EL (cell line): ENCODE measurements around the gene TMED6.
A peak's percentile ranks its signal among the peaks of the same experiment; 100 is the strongest.
"Not testable (repeated sequence)": the region's sequence is repeated elsewhere in the genome, so short reads cannot be mapped to it uniquely, and the experiment has no call there.

Source experiments
- DNase-seq: peaks from one replicate; pipeline ENCODE4 v3.0.0-alpha.2; 2016

TMED6 gene

DNA sequence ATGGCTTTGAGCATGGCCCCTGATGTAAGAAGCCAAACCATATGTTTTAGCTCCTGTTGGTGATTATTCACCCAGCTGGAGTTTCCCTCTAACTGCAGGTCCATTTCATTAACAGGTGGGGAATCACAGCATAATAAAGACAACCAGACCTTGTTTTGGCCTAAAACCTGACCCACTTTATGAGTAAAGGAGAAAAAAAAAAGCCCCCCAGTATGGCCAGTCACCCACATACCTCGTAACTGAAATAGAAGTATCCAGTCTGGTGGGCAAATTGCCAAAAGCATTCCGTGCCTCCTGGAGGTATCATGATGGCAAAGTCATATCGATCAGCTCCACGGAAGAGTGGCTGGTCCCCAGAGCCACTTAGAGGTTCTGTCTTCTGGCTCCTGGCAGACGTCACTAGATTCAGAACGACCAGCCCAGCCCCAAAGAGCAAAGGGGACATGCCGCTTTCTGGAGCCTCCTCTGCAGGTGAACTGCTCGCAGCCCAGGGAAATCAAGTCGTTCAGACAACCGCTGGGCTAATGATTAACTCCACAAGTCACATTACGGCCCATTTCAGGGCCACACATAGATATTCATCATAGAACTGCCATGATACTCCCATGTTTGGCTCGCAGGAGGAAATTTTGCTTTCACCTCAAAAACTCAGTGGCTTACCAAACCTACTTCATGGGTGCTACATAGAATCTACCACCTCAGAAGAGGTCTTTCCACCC lies at the start of gene TMED6:
Gene TMED6 (minus strand): TSS at position 478 of the 719 bp plus-strand sequence. CDS start 33 bp downstream, at position 445.
- DNase-seq, result no peak

DNA sequence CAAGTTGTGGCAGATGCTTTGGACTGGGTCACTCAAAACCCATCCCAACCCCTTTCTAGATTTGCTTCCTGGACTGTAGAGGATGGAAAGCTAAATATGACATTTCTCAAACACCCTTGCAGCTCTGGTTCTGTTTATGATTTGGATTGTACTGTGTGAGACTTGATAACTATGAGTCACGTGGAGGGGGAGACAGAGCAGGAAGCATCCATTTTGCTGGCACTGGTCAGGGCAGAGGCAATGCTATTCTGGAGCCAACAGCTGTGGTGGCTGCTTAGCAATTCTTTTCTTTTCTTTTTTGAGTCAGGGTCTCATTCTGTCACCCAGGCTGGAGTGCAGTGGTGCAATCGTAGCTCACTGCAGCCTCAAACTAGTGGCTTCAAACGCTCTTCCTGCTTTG lies 47.8 kb upstream of the TMED6 start:
- DNase-seq, result peak; percentile 46

DNA sequence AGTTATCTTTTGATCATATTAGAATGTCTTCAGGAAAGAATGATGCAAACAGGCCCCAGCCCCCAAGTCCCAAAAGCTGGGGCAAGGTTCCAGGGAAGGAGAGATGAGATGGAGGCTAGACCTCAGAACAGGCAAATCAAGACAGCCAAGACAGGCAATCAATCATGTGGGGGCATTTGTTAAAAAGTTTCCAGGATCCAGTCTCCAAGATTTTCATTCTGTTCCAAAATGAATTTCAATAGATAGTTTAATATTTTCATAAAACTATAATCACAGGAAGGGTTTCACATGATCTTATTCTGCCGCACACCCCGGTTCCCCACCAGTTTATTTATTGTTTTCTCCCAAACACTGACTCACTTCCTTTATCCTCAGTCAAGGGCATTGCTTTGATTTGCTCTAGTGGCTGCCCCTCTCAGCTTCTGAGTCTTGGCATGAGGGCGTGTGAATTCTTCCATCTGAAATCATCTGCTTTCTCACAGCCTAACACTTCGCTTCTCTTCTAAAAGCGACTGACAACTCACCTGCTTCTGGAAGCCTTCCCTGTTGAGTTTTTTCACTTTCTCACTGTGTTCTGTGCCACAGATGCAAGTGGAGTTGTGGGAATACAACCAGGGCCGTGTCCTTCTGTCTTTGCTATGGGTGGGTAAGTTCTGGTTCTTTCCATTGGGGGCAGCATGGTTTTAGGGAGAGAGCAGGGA lies 46.4 kb upstream of the TMED6 start:
- peak; percentile 86 for DNase-seq

DNA sequence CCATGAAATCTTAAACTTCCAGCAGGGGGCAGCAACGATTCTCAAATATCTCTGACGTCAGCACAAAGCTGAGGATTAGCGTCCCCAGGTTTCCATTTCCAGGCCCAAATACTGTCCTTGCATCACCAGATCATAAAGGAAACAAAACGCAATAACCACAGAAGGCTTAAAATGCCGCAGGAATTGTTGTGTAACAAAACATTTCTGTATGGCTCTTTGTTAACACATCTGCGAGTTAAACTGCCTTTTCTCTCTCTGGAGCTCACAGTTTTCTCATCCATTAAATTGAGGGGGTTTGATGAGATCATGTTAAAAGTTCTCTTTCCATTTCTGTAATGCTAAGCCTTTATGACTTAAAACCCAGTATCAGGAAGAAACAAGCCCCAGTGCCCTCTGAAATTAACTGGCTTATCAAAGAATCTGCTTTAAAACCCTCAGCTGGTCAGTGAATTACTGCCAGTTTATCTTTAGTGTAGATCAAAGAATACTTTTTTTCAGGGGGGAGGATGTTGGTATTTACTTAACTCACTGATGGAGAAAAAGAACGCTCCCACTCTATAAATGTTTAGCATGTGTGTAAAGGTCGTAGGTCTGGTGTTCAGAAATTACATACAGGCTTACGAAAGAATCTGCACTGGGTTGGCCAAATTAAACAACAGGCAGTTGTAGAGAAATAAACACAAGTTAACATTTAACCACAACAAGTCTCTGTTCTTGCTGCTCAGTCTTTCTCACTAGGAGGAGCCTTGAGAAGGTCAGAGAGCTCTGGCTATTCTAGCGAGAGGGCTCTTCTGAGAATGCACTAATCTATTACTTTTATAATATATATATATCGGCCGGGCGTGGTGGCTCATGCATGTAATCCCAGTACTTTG lies 44.8 kb upstream of the TMED6 start:
- peak; percentile 90 for DNase-seq

DNA sequence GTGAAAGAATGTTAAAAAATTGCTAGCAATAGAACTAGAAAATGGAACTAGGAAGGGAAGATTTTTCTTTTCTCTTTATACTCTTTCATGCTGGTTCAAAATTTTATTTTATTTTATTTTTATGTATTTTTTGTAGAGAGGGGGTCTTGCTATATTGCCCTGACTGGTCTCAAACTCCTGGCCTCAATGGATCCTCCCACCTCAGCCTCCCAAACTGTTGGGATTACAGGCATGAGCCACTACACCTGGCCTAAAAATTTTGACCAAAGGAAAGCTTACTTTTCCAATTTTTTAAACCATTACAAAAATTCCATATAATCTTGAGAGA lies 44.2 kb upstream of the TMED6 start:
- no peak for DNase-seq

DNA sequence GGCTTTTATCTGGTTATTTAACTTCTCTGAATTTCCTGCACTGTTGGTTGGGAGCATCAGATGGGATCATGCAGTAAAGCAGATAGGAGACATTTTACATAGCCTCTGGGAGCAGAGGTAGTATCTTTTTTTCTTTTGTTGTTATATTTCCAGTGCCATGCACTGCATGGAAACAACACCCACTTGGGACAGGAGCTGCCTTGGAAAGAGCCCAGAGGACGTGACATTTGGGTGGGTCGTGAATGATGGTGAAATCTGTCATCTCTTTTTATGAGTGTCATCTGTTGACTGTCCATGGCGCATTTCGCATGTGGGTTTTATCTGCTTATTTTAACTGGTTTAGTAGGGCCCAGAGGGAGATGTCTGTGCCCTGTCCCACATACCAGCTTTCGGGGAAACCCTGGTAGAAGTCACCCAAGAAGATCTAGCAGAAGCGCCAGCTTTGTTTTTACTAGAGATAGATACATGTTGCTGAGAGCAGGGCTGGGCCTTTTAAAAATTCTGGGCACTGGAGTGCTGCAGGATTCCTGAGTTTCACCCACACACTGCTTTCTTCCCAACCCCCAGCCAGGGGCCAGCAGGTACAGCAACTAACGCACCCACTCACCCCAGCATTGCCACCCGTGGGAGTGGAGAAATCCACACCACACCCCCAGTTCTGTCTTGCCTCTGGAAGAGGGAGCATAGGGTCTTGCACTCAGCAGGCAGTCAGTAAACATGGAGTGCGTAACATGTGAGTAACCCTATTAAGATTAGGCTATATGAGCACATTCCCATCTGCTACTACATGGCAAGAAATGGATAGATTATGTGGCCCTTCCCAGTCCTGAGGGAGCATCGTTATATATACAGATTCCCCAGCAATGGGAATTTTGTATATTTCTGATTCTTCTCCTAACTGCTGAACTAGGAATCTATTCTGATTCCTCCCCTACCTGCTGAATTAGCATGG lies 42.6 kb upstream of the TMED6 start:
- DNase-seq, result no peak

DNA sequence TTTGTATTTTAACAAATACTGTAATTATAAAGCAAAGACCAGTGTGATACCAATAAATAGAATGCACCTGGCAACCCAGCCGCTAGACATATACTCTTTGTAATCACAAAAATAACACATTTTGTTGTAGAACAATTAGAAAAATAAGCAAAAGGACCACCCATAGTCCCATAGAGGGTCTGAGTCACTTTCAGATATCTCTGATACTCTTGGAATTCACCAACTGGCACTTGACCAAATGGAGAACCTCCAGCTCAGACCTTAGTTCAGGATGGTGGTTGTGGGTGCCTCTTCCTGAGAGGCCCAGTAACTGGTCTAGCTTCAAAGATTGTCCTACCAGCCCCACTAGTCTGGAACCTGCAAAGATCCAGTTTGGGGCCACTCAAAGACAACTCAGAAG lies 35.0 kb upstream of the TMED6 start:
- DNase-seq, result peak; percentile 71

DNA sequence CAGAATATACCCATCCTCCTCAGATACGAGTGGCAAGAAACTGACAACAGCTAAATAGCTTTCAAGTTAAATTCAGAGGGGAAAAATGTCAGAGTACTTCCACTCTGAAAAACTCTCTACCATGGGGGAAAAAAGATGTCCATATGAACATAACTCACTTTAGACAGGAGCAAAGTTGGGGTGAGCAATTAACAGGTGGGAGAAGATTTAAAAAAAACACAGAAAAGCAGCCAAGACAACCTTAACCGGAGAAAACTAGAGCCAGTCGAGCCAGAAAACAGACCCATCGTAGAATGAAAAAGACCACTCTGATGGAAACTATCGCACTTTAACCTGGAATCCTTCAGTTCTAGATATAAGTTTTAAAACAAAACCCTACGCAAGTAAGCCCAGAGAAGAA lies 33.4 kb upstream of the TMED6 start:
- DNase-seq, result no peak

DNA sequence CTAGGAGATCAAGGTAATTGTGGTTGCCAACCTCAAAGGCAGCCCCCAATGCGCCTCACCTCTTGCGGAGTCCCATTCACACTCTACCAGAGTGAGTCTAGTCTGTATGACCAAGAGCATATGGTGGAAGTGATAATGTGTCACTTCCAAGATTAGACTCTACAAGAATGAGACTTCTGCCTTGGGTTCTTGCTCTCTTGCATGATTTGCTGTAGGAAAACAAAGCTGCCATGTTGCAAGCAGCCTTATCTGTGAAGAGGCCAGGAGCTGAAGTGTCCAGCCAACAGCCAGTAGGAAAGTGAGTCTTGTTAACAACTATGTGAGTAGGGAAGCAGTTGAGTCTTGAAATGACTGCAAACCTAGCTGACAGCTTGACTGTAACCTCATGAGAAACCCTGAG lies 30.8 kb upstream of the TMED6 start:
- no peak for DNase-seq

DNA sequence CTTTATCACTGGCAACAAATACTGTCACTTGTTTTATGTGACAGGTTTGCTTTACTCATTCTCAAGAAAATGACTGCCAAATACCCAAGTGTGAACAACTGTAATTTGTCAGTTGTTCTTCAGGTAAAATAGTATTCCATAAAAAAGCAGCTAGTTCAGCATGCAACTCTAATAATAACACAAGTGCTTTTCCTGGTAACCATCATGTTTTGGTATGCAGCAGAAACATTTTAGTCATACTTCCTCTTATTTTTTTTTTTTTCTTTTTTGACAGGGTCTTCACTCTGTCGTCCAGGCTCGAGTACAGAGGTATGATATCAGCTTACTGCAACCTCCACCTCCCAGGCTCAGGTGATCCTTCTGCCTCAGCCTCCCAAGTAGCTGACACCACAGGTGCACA lies 29.6 kb upstream of the TMED6 start:
- no peak for DNase-seq

DNA sequence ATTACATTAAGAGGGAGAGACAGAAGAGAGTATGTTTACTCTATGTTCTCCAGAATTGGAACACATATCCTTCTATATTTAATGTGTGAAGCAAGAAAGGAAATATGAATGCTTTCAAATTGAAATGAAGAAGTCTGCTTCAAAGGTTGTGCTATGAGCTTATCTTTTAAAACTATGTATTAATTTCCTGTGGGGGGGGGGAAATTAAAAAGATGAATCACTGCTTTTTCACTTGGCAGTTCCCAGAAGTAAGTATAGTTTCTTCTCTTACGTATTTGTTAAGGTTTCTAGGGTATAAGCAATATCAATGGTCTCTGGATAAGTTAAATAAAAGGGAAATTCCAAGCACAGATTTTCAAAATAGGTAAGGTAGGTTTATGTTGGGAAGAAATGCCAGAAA lies 27.2 kb upstream of the TMED6 start:
- no peak for DNase-seq

DNA sequence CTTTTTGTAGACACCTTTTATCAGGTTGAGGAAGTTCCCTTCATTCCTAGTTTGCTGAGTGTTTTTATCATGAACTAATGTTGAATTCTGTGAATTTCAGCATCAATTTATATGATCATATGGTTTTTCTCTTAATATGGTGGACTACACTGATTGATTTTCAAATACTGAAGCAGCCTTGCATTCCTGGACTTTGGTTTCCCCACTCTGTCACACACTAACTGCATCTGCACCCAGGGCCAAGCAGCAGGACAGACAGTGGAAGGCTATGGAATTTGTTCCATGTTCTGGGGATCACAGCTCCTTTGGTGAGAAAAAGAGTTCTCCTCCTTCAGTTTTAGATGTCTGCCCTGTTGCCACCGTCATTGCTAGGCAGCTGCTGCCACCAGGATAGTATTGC lies 26.4 kb upstream of the TMED6 start:
- DNase-seq, result no peak

DNA sequence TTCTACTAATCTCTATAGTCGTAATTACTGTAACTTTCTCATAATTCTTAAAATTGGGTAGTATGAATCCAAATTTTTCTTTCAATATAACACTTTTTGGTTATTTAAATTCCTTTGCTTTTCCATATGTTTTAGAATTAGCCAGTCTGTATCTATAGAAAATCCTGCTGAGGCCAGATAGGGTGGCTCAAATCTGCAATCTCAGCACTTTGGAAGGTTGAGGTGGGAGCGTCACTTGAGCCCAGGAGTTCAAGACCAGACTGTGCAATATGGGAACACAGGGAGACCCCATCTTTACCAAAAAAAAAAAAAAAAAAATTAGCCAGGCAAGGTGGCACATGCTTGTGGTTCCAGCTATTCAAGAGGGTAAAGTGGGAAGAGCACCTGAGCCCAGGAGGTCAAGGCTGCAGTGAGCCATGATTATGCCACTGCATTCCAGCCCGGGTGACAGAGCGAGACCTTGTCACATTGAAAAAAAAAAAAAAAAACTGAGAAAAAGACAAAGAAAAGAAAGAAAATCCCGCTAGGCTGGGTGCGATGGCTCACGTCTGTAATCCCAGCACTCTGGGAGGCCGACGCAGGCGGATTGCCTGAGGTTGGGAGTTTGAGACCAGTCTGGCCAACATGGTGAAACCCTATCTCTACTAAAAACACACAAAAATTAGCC lies 24.9 kb upstream of the TMED6 start:
- no peak for DNase-seq

DNA sequence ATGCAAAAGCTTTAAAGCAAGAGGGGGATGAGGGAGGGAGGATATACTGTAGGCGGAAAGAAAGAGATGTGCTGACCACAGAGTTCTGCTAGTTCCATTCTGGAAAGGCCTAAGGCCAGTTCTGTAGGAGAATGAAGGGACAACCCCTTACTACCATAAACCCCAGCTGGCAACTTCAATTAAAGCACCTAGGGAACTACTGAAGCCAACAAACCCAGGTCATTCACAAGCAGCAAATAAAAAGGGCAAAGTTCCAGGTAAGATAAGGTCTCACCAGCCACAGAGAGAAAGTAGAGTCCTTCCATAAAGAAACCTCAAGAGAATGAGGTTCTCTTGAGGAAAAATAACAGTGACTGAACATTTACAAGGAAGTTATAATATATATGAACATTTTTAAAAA lies 21.4 kb upstream of the TMED6 start:
- no peak for DNase-seq

DNA sequence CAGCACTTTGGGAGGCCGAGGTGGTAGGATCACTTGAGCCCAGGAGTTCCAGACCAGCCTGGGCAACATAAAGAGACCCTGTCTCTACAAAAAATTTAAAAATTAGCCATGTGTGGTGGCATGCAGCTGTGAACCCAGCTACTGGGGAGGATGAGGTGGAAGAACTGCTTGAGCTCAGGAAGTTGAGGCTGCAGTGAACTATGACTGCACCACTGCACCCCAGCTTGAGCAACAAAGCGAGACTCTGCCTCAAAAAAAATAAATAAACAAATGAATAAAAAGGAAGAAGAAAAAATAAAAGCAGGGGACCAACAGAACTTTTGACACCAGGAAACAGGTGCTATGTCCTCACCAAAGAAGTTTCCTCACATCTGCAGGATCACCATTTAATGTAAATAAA lies 20.0 kb upstream of the TMED6 start:
- no peak for DNase-seq

DNA sequence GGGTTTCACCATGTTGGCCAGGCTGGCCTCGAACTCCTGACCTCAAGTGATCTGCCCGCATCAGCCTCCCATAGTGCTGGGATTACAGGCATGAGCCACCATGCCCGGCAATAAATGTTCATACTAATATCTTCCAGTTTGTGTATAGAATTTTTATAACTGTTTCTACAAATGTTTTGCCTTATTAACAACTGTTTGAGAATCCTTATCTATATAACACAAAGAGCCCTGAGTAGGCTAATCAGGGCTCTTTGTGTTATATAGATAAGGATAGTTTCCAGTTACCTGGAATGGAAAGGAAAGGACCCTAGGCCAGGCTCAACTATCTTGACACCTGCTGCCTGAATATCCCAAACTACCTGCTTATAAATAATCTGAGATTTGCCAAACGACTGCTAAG lies 17.3 kb upstream of the TMED6 start:
- no peak for DNase-seq

DNA sequence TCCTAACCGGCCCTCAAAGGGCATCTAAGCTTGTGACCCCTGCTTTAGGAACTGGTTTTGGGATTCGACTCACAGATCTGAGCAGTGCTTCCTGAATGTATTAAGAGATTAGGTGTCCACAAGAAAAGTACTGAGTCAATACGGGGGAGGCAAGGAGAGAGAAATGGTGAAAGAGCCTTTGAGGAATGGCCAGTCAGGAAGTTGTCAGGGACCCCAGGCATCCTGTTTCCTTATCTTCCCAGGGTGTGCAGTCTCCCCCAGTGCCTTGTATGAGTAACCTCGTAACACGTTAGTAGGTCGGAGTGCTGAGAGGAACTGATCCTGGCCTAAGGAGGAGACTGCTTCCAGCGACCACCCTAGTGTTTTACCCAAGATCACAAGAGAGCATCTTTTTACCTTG lies 16.4 kb upstream of the TMED6 start:
- DNase-seq, result no peak

DNA sequence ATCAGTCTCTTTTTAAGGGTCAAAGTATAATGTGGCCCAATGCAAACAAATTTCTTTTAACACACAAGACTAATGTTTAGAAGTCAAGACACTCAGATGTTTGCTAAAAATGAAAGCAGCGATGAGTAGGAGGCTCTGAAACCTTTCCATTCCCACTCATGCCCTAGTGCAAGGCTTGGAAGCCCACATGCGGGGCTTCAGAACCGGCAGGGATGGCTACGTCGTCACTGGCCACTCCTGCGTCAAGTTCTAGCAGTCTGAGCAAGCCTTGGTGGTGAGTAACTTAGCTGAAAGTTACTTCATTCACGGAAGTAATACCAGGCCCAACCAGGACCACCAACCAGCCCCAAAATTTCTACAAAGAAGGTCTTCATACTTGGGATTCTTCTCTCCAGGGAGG lies 14.8 kb upstream of the TMED6 start:
- DNase-seq, result no peak

DNA sequence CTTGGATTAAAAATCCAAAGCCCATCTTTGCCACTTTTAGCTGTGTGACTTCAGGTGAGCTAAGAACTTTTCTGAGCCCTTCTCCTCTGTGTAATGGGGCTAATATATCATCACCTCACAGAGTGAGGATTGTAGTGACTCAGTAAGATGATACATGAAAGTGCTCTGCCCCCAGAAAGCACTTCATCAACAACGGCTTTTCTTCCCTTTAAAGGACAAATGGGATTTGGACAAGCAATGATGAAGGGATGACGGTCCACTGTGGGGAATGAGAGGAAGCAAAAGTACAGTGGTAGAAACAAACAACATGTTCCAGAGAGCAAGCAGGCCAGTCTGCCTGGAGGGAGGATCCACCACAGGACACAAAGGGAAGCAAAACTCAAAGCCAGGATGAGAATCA lies 14.3 kb upstream of the TMED6 start:
- DNase-seq, result no peak

DNA sequence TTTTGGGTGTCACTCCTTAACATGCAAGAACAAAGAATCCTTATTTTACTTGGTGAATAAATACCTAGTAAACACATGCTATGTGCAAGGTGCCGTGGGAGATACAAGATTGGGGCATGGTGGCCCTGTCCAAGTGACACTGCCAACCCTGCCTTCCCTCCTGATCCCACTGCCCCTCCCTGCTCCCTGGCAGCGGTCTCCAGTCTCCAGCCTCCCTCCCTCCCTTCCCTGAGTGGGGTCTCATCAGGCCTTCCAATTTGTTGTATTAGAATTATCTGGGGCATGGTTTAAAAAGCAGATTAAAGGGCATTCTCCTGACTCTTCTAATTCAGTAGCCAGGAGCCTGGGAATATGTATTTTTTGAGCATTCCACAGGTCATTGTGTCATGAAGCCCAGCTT lies 12.5 kb upstream of the TMED6 start:
- DNase-seq, result no peak

DNA sequence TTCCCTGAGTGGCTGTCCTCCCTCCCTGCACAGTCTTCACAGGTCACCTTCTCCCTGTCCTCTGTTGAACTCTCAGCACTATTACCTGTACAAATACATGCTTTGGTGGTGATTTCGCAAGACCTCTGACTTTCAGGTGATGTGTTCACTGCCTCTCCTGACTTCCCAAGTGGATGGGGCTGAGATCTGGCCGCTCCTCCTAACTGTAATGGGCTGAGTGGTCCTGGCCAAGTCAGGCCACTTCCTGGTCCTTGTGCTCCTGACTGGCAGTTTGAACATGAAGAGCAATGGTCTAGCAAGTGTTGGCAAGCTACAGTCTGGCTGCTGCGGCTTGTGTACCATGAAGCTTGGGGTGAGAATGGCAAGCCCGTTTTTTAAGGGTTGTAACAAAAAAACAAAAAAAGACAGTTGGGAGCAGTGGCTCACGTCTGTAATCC lies 11.7 kb upstream of the TMED6 start:
- no peak for DNase-seq

DNA sequence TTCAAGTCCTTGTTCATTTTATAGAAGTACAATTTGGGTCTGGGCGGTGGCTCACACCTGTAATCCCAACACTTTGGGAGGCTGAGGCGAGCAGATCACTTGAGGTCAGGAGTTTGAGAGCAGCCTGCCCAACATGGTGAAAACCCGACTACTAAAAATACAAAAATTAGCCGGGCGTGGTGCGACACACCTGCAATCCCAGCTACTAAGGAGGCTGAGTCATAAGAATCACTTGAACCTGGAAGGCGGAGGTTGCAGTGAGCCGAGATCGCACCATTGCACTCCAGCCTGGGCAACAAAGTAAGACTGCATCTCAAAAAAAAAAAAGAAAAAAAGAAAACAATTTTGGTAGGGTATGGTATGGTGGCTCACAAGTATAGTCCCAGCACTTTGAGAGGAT lies 8.5 kb upstream of the TMED6 start:
- not testable (repeated sequence) for DNase-seq
